Measurements from ENCODE around the gene CENPN.

Gene CENPN

DNA sequence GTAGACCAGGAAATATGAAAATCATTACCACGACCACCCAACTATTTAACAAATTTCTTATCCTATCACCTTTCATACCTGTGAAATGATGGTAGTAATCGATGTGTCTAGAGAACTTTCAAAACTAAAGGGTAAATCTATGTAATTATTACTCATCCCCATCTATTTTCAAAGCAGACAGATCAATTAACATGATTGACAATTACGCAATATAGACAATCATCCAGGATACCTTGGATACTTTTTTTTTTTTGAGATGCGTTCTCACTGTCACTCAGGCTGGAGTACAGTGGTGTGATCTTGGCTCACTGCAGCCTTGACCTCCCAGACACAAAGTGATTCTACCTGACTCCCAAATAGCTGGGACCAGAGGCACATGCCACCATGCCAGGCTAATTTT, 74.0 kb downstream of the CENPN start:
- no peak for DNase-seq (ENCODE audit: low read depth)

All from stimulated activated CD8-positive, alpha-beta memory T cell treated with anti-CD3 and anti-CD28 coated beads, Interleukin-7, amount 100 ng/mL, for 24 hours (primary cell).